SHP77 (cell line): ENCODE measurements around the gene LARP6.
A peak's percentile ranks its signal among the peaks of the same experiment; 100 is the strongest.
"Not testable (repeated sequence)": the region's sequence is repeated elsewhere in the genome, so short reads cannot be mapped to it uniquely, and the experiment has no call there.

ENCODE experiments used
- DNase-seq, 2 experiments: peaks; one replicate each; lab custom pipeline; 2025; lab: John Stamatoyannopoulos, UW

The LARP6 gene

DNA sequence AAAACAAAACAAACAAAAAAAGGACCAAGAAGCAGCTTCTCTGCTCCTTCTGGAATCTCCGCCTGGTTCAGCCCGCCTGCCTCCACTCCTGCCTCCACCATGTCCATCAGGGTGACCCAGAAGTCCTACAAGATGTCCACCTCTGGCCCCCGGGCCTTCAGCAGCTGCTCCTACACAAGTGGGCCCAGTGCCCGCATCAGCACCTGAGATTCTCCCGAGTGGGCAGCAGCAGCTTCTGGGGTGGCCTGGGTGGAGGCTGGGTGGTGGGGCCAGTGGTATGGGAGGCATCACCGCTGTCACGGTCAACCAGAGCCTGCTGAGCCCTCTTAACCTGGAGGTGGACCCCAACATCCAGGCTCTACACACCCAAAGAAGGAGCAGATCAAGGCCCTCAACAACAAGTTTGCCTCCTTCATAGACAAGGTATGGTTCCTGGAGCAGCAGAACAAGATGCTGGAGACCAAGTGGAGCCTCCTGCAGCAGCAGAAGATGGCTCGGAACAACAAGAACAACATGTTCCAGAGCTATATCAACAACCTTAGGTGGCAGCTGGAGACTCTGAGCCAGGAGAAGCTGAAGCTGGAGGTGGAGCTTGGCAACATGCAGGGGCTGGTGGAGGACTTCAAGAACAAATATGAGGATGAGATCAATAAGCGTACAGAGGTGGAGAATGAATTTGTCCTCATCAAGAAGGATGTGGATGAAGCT, 4.8 kb upstream of the LARP6 start:
- not testable (repeated sequence) for DNase-seq

DNA sequence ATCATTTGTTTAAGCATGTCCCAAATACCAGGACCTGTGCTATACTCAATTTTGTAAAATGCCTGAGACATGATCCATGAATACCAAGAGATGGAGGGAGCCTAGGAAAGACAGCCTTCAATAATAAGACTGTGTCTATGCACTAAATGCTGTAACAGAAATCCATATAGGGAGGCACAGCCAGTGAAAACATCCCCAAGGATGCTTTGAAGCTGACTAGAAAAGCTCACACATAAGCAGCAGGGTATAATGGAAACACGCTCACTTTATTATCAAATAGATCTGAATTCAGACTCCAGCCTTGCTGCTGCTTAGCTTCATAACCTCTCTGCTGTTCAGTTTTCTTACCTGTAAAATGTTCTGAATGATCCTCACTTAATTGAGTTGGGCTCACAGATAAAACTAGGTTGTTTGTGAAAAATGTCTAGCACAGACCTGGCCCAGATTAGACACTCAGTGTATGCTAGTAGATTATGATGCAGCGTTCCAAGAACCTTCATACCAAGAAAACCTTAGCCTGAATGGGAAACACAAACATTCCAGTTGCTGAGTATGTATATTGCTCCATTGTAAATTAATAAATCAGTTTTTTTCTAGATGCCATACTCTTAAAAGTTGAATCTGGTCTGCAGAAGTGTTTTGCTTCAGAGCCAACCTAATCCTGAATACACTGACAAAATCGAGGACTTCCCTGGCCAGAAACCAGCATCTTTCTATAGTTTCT, 3.8 kb upstream of the LARP6 start:
- no peak for DNase-seq

DNA sequence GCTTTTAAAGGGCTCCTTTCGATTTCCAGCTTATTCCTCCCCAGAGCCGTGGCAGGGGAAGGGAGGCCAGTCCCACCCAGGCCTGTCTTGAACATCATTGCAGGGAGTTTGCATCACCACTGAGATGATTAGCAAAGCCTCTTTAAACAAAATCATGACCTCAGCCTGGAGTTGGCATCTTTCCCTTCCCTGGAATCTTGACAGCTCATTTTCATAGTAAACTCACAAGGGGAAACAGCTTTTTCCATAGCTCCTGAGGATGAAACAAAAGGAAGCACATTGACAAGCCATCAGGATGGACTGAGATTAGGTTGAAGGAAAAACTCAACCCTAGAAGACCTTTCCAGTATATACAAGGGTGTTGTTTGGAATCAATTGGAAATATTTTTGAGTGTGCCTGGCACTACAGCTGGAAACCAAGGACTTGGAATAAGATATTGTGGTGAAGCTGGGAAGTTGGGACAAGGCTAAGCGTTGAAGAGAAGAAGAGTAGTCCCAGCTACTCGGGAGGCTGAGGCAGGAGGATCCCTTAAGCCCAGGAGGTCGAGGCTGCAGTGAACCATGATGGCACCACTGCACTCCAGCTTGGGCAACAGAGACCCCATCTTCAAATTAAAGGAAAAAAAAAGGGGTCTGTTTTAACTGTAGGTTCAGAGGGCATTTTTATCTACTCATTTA, 3.1 kb upstream of the LARP6 start:
- no peak for DNase-seq

DNA sequence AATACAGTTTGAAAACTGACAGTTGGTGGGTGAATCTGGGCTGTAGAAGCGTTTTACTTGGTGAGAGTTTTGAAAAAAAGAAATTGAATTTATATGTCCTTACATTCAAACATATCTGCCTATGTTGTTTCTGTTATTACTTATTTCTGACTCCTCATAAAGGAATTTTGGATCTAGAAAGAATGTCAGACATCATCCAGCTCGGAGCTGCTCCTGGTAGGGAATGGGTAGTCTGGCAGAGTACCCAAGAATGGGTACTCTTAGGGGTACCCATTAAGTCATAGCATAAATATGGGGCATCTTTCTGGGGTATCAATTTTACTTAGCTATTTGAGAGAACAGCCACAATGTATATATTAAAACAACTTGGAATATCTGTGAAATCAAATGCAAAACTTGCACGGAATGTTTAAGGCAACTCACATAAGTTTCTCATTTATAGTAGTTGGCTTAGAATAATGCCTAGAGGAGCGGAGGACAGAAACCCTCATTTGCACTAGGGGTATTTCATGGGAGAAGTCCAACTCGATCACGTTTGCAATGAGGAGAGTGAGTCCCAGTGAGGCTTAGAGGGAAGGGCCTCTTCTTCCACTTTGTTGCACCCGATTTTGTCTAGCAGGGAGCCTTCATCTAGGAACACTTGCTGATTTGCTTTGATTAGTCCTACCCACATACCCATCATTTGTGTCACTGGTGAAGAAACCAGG, 2.4 kb upstream of the LARP6 start:
- no peak for DNase-seq

DNA sequence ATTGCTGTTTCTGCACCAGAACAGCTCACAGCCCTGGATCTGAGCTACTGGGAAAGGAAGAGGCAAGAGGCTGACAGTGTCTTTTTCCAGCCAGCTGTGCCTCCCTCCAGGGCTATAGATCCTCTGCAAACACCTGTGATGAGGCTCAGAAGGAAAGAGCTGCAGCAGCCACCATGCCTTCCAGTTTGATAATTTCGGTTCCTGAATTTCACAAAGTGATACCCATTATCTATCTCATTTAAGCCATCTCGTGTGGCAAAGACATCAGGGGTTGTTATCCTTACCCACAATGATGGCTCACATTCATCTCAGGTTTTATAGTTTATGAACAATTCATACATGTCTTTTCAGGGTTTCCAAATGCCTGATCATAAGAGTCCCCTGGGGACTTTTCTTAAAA, 1.8 kb upstream of the LARP6 start:
- DNase-seq, result no peak

DNA sequence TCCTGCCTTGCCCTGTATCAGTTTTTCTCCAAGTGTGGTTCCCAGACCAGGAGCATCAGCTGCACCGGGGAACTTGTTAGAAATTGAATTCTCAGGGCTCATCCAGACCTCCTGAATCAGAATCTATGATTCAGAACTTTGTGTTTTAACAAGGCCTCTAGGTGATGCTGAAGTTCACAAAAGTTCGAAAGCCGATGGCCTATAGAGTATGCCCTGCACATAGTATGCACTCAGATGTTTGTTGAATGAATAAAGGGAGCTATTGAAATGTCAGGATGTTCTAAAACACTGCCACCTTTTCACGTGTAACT, 664 bp upstream of the LARP6 start:
- no peak for DNase-seq

DNA sequence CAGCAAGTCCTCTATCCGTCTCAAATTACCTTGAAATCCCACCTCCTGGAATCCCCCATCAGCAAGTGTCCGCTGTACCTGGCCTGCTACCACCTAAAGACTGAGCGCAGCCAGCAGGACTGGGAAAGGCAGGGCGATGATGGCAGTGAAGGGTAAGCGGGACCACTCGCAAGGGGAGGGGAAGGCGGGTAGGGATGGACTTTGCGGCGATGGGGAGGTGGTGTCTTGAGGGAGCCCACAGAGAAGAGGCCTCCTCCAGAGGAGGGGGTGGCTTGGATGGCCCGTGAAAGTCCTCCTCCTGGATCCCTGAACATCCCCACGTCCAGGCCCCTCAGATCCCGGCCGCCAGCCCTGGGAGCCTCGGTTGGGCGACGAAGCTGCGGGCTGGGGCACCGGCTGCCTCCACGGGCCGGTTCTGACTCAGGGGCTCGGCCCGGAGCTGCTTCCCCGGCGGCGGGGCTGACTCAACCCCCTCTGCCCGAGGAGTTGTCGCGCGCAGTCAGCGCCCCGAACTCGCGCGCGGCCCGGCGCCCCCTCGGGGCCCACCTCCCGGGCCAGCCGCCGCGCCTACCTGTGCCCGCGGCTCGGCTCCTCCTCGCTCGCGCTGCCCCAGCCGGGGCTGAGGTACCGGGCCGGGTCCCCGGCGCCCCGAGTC, 512 bp downstream of the LARP6 start:
- DNase-seq, result no peak

DNA sequence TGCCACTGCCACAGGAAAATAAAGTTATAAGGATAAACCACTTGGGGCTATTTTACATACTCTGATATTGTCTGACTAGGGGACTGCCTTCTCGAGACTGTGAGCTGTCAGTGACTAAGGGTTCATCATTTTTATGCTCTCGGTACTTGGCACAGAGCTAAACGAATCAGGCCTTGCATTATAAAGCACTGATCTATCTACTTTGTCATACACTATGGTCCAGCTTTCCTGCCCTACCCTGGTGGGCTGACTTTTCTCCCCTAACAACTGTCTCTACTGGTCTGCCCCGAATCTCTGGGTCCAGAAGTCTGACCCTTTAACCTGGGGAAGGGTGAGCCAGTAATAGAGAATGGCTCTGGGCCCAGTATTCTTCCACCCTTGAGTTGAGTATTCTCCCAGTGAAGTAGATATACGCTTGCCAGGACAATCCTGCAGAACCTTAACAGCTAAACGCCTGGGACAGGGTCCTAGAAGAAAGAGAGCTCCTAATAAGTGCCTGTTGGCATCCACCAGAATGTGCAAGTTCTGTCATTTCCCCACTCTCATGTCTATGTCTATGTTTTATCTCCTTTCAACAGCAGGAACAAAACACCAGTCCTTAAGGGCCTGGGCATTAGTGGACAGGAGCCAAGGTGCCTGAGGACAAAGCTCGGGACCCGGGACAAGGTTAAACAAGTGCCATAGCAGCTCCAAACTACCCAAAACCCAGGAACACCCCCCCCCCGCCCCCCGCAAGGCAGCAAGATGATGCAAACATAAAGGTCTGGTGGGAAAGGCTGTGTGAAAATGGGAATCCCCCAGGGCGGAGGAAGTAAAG, 1.2 kb downstream of the LARP6 start:
- no peak for DNase-seq

DNA sequence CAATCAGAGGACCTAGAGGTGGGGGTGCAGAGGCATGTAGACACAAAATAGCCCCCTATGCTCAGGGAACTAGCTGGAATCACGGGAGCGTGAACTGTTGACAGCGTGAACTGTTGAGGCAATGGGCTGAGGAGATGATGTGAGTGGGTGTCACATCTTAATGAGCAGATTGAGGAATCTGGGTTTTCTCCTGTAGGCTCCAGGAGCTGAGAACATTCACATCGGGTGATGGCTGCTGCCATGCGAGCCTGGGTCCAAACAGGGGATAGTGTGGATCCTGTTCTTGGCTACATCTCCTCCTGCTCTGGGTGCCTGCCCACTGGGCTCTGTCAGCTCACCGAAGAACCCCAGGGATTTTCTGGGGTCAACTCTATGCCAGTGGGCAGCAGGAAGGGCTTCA, 2.1 kb downstream of the LARP6 start:
- DNase-seq, result no peak

DNA sequence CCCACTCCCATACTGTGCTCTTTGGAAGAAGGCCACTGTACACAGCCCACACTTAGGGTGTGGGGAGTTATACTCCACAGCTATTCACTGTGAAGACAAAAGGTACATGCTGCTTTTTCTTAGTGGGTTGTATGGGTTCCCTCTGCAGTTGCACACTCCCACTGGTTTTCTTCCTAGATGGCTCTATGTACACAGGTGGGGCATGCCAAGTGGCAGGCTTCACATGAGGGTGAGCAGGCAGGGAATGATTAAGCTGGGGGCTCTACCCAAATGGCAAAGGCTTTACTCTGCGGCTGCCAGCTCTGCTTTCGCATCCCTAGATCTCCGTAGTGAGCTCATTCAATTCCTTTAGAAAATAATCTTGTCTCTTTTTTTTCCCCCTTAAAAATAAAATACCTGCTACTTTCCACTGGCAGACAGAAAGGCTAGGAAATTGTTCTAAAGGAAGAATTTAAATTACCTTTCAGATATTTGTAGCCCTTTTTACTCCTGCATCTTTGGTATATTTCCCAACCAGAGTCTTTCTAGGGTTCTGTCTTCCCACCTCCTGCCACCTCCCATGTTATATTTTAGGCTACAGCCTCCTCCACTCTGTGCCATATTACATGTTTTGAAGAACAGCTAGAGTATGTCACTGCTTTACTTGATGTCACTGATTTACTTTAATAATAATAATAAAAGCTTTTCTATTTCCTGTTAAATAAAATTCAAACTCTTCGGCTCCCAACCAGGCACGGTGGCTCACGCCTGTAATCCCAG, 8.2 kb downstream of the LARP6 start:
- no peak for DNase-seq

DNA sequence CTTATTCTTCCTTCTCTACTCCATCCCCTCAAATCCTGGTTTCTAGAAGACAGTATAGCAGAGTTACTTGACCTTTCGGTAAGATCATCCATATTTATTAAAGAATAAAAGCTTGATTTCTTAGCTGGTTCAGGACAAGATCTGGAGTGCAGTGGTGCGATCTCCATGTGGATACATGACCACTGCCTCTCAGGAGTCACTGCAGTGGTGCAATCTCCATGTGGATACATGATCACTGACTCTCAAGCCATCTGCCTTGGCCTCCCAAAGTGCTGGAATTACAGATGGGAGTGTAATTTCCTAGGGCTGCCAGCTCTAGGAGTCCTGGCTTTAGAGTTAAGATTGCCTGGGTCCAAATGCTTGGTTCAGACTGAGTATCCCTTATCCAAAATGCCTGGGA, 16.5 kb downstream of the LARP6 start:
- no peak for DNase-seq

DNA sequence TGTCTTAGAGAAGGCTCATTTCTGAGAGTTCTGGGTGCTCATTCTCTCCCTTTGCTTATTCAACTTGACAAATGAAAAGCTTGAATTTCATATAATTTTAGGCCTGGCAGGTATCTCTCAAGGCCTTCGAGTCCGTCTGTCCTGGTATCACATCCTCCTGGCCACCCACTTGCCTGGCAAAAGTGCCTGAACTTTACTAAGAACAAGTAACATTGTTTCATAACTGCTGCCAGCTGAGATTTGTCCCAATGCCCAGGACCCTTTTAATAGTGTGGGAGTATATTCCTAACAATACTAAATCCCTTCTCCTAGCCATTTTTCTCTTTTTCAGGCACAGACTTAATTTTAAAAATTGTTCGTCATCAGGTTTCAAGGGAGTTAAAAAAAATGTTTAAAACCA, 18.1 kb downstream of the LARP6 start:
- no peak for DNase-seq

DNA sequence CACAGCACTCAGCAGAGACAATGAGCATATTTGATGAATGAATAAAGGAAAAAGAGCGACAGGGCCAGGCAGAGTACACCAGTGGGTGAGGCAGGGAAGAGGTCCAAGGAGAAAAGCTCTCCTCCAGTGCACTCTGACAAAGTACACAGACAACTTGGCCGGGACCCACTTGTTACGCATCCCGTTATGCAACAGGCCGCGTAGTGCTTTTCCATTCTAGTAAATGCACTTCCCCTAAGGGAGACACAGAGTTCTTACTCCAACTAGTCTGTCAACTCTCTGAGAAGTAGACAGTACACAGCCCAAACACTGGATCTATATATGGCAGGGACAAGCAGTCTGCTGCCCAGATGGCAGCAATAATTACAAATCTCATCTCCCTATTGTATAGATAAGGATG, 18.5 kb downstream of the LARP6 start:
- DNase-seq, result no peak

DNA sequence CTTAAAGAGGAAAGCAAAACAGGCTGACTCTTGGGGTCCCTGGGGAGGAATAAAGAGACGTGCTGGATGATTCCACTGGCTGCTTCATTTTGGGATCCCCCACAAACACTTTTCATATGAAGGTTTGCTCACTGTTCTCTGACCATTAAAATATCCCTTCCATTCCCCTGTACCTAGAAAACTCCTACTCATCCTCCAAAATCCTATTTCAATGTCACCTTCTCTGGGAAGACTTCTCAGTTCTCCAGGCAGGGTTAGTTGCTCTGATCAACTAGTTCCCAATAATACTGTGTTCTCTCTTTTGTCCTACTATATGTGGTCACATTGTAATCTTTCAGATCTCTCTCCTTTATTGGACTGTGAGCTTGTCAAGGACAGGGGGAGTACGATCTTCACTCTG, 19.0 kb downstream of the LARP6 start:
- no peak for DNase-seq

DNA sequence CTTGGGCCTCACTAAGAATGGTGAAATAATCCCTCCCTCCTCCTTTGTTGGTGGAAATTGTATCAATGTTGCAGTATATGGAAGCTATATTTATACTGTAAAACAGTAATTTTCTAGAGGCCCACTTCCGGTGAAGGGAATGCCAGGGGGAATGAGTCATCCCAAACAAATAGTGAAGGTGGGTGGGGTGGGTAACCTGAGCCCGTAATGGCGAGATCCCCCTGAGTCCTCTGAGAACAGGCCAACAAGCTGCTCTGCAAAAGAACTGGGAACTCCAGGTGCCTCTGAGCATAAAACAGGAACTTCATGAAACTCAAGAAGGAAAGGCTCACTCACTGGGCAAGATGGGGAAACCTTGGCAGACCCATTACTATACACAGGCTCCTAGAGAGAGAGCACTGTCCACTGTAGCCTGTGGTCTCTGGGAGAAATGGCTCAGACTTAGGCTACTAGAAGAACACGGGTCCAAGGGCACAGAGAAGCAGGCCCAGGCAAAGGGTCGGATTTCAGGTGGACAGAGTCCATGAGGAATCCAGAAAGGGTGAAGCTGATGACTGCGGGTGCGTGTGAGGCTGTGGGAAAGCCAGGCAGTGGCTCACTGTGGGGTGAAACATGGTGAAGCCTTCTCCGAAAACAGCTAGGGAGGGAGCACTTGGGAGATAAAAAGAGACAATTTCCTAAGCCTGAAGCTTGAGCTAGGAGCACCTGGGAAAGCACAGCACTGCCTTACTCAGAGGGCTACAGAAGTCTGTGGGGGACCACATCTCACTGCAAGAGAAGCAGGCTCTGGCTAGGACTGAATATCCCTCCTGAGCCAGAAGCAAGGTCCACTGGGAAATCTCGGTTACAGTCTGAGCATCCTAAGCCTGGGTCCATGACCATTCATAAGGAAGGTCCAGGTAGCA, 19.8 kb downstream of the LARP6 start:
- DNase-seq, result peak in 1 of 2 experiments; percentile 14

DNA sequence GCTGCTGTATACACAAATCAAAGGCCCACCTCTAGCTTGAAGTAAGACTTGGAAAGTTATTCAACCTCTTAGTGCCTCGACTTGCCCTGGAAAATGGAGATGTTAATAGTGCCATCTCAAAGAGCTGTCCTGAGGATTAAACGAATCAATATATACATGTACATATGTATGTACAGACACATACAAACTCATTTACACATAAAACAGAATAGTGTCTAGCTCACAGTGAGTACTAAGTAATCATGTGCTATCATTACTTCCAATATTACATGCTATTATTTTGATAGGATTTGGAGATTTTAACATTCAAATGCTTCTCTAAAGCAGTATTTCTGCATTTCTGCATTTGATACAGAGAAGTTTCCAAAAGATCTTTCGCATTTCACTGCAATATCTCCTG, 20.5 kb downstream of the LARP6 start:
- no peak for DNase-seq

DNA sequence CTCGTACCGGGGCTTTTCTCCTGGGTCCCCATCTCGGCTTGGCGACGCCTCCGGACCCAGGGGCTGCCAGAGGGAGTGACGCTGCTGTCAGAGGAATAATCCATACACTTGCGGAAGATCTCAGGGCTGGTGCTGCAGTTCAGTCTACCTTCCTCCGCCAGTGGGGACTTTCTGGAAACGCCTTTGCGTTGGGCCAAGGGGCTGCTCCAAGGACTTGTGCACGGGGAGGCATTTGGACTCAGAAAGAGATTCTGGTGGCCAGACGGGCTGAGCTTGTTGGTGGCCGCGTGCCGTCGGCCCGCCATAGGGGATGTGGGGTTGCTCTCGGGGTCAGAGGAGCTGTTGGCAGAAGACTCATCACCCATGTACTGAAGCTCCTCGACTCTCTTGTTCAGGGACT, 21.8 kb downstream of the LARP6 start:
- no peak for DNase-seq

DNA sequence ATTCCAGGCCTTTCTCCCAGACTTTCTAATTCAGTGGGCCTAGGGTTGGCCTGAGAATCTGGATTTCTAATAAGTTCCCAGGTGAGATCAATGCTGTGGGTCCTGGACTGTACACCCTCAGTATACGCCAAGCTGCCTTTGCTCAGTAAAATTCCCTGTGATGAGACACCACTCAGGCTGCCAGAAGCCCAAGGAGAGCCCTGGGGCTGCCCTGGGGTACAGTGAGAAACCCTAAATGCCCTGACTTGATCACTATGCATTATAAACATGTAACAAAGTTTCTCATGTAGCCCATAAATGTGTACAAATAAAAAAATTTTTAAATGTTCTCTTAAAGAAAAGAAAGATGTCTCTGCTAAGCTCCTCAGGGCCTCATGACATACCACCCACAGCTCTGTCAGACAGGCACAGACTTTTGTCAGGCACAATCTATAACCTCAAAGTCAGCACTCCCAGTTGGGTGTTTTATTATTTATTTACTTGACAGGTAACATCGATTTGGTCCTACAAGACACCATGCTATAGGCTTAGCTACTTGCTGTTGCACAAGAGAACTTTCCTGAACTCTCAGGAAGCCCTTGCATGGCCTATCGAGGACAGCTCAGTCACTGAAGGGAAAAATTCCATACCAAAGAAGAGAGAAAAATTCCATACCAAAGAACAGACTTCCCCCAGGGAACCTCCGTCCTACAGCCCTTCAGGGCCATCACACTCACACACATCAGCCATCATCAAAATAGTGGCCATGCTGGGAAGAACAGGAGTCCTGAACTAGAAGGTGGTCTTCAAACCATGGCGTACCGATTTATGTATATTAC, 22.7 kb downstream of the LARP6 start:
- DNase-seq, result no peak

DNA sequence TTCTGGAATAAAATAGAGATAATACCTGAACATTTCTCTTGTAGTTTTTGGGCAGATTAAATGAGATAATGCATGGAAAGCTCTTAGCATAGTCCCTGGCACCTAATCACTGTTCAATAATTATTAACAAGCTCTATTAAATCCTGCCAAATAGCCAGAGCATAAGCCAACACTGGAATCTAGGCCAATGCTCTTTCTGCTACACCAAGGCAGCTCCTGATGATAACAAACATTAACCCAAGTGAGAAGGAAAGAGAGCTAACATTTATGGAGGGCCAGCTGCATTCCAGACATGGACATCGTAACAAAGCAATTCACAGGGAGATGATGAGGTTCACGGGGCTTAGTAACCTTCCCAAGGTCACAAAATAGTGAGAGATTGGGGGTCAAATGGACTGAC, 23.3 kb downstream of the LARP6 start:
- no peak for DNase-seq
